Lung (tissue), 12 donors: ENCODE measurements around the gene ANTKMT. TPM values are rescaled to one million over a fixed set of nuclear protein-coding genes. Genes with fewer than 3 reads are reported as not detected.

Experiments
- ATAC-seq: fragments of 200-7000 bp; cut with Tn5 transposase; one replicate; pipeline ENCODE4 v1.9.1; 2020; ENCODE audit warnings: moderate number of reproducible peaks; ENCODE audit not compliant: insufficient read depth, low FRiP score
- DNase-seq, 3 donors: peaks; one replicate each; pipeline ENCODE4 v3.0.0-alpha.2; 2013 to 2017
- H3K27ac ChIP-seq, 2 donors: one replicate each; pipeline ENCODE4 v1.5.1; 2013; ENCODE audit warnings: mild to moderate bottlenecking in 2 of 2, moderate library complexity in 2 of 2, control low read depth in 1 of 2, inconsistent platforms in 1 of 2, low read depth in 1 of 2, low read length in 1 of 2
- H3K27me3 ChIP-seq, 3 donors: one replicate each; pipeline ENCODE4 v1.5.1; 2013; ENCODE audit warnings: low read length in 2 of 3; ENCODE audit not compliant: control insufficient read depth in 3 of 3, insufficient read depth in 3 of 3
- H3K36me3 ChIP-seq, 4 donors: one replicate each; pipeline ENCODE4 v1.5.1; 2013; ENCODE audit warnings: low read length in 4 of 4, mild to moderate bottlenecking in 1 of 4, moderate library complexity in 1 of 4; ENCODE audit not compliant: control insufficient read depth in 4 of 4, insufficient read depth in 4 of 4
- H3K4me1 ChIP-seq, 5 donors: one replicate each; pipeline ENCODE4 v1.5.1; 2013; ENCODE audit warnings: low read length in 5 of 5, mild to moderate bottlenecking in 2 of 5, moderate library complexity in 1 of 5; ENCODE audit not compliant: control insufficient read depth in 5 of 5, insufficient read depth in 5 of 5
- H3K4me3 ChIP-seq: one replicate; pipeline ENCODE4 v1.5.1; 2013; ENCODE audit warnings: mild to moderate bottlenecking, control low read depth, moderate library complexity
- H3K9ac ChIP-seq, 2 donors: one replicate each; pipeline ENCODE4 v1.5.1; 2013; ENCODE audit warnings: low read length in 2 of 2, control low read depth in 1 of 2; ENCODE audit not compliant: insufficient read depth in 1 of 2
- H3K9me3 ChIP-seq, 4 donors: one replicate each; pipeline ENCODE4 v1.5.1; 2013; ENCODE audit warnings: low read length in 3 of 4, mild to moderate bottlenecking in 1 of 4, moderate library complexity in 1 of 4; ENCODE audit not compliant: control insufficient read depth in 4 of 4, insufficient read depth in 3 of 4
- WGBS, 2 donors: extraction: QIAGEN DNeasy Blood & Tissue Kit; methylation state at CpG; one replicate each; pipeline ENCODE4 v1.1.7; 2013; 5-methylcytosine and 5-hydroxymethylcytosine counted together
- polyA plus RNA-seq, 2 donors: library from polyadenylated mRNA; stranded (reverse); fragments of 200-250 nt; gene quantifications; one replicate each; pipeline ENCODE4 v1.2.1, GENCODE V29; 2013
- total RNA-seq, 2 donors: library from RNA; depleted of rRNA in 1 of 2; stranded (reverse); fragments of >200 nt in 1 of 2; gene quantifications; one replicate each; pipeline ENCODE4 v1.2.1, GENCODE V29; 2014 to 2021
- TF ChIP-seq, protein P1 (sequence below): IDR thresholded peaks from 2 replicates; pipeline ENCODE4 v1.5.1; 2012; ENCODE audit warnings: mild to moderate bottlenecking; ENCODE audit errors: control extremely low read depth, extremely low read depth
- donor health status: control.
- donor health status: control.
- donor health status: Bipolar disorder and iron deficiency.
- donor health status: healthy.
- donor health status: DM: yes; HTN: yes; CAD: no.

ANTKMT gene
- total and polyA plus RNA-seq, 4 donors, result 9.2 to 65.7 (median 45.9) TPM

DNA sequence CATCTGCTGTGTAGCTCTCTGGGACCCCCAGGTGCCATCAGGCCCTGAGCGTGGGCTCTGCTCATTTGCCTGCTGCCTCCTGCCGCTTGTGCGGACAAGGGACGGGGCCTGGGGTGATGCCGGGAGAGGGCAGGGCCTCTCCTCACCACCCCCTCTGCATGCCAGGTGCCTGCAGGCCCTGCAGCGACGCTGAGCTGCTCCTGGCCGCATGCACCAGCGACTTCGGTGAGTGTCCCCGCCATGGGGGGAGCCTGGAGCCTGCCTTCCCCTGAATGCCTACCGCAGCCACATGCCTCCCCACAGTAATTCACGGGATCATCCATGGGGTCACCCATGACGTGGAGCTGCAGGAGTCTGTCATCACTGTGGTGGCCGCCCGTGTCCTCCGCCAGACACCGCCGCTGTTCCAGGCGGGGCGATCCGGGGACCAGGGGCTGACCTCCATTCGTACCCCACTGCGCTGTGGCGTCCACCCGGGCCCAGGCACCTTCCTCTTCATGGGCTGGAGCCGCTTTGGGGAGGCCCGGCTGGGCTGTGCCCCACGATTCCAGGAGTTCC, 4.1 kb upstream of the ANTKMT start:
- no peaks in the 10 kb centered on the region for H3K9me3 ChIP-seq
- DNase-seq, result no peak
- 89 to 91% methylated on average over 29 of the region's 29 CpGs for WGBS, 2 donors
- ATAC-seq, result no peak
- H3K27ac ChIP-seq, result no peak overlapping the region
- H3K9ac ChIP-seq, result no peak overlapping the region
- TF ChIP-seq, protein P1, sequence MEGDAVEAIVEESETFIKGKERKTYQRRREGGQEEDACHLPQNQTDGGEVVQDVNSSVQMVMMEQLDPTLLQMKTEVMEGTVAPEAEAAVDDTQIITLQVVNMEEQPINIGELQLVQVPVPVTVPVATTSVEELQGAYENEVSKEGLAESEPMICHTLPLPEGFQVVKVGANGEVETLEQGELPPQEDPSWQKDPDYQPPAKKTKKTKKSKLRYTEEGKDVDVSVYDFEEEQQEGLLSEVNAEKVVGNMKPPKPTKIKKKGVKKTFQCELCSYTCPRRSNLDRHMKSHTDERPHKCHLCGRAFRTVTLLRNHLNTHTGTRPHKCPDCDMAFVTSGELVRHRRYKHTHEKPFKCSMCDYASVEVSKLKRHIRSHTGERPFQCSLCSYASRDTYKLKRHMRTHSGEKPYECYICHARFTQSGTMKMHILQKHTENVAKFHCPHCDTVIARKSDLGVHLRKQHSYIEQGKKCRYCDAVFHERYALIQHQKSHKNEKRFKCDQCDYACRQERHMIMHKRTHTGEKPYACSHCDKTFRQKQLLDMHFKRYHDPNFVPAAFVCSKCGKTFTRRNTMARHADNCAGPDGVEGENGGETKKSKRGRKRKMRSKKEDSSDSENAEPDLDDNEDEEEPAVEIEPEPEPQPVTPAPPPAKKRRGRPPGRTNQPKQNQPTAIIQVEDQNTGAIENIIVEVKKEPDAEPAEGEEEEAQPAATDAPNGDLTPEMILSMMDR, result no peak
- H3K36me3 ChIP-seq, result no peaks in the 10 kb centered on the region
- H3K4me1 ChIP-seq, result peaks cover 0 to 30% (median 13%) of the 10 kb centered on the region in 5 donors
- H3K27me3 ChIP-seq, result peaks cover 0 to 9% (median 0%) of the 10 kb centered on the region in 3 donors
- H3K4me3 ChIP-seq, result no peak overlapping the region

DNA sequence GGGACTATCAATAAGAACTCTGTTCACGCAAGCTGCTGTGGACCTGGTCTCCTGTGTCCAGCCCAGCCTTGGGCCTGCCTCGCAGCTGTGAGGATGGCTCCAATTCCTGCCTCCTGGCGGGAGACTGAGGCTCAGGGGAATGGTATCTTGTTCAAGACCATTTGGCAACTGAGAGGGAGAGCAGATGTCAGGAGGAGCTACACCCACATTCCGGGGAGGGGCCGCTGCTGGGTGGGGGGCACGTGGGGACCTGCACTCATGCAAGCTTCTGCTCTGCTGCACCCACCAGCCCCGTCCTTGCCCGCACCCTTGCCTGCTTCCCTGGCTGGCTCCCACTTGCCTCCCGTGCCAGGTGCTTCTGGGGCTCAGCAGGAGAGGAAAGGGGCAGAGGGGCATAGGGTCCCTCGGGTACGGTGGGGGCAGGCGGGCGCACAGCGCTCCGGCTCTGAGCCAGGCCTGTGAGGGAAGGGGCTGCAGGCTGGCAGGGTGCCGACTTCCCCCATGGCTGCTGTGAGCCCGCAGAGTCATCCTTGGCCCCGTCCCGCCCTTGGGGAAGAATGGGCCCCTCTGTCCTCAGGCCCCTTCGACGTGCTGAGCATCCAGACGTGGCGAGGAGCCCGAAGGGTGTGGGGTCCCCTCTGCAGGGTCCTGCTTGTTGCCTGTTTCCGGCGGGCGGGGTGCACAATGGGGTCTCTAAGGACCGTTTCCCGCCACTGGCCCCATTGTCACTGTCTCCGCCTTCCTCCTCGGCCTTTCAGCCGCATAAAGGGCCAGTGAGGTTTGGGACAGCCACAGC, 3.3 kb upstream of the ANTKMT start:
- TF ChIP-seq, protein P1, result no peak
- Histone ChIP-seq H3K27me3 (peaks cover 0 to 9% (median 0%) of the 10 kb centered on the region in 3 donors), H3K27ac (no peak overlapping the region), H3K36me3 (no peaks in the 10 kb centered on the region), H3K4me1 (peaks cover 0 to 30% (median 13%) of the 10 kb centered on the region in 5 donors), H3K4me3 (no peak overlapping the region), H3K9me3 (no peaks in the 10 kb centered on the region), H3K9ac (no peak overlapping the region)
- WGBS, 2 donors, result 77 to 84% methylated on average over 32 of the region's 32 CpGs
- no peak for DNase-seq
- no peak for ATAC-seq

DNA sequence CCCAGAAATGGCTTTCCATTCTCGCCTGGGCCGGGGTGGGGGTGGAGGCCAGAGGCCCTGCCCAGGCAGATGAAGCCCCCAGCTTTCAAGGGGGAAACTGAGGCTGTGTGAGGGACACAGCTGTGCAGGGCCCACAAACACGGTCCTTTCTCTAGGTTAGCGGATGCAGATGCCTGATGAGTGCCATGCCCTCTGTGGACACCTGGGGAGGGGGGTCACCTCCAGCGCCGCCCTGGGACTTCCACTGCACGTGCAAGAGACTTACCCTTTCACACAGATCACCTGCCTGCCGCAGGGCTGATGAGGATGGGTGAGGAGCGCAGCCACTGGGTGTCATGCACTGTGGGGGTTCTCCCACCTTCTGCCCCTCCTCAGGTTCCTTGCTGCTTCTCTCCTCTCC, 2.6 kb upstream of the ANTKMT start:
- H3K9me3 ChIP-seq, result no peaks in the 10 kb centered on the region
- DNase-seq (no peak), ATAC-seq (no peak)
- H3K4me1 ChIP-seq, result peaks cover 0 to 30% (median 13%) of the 10 kb centered on the region in 5 donors
- H3K27ac ChIP-seq, result no peak overlapping the region
- H3K4me3 ChIP-seq, result no peak overlapping the region
- TF ChIP-seq, protein P1, result no peak
- no peak overlapping the region for H3K9ac ChIP-seq
- 89 to 93% methylated on average over 9 of the region's 9 CpGs for WGBS, 2 donors
- no peaks in the 10 kb centered on the region for H3K36me3 ChIP-seq
- peaks cover 0 to 9% (median 0%) of the 10 kb centered on the region in 3 donors for H3K27me3 ChIP-seq
